SK-N-SH (cell line): ENCODE measurements around the gene LPO. TPM values are rescaled to one million over a fixed set of nuclear protein-coding genes. Genes with fewer than 3 reads are reported as not detected.

Source experiments
- CTCF ChIA-PET: fragments of 300-600, 350-600 bp; formaldehyde crosslinking; extraction: SDS; loops from one replicate; lab custom pipeline; 2021; lab: Yijun Ruan, JAX
- POLR2A ChIA-PET: fragments of 350-600 bp; sonication (Branson Sonifier 250); formaldehyde crosslinking; extraction: SDS; loops from one replicate; lab custom pipeline; 2020; ENCODE audit warnings: antibody characterized with exemption, inconsistent platforms; lab: Yijun Ruan, JAX
- DNase-seq: peaks from one replicate; pipeline ENCODE4 v3.0.0; 2012
- H2AFZ ChIP-seq: fragments of 200-600 bp; sonication (generic); 2 replicates; pipeline ENCODE4 v1.8.1; 2016; ENCODE audit warnings: antibody characterized with exemption, mild to moderate bottlenecking, low read depth
- H3F3A ChIP-seq: fragments of 200-600 bp; sonication (generic); replicated peaks from 2 replicates; pipeline ENCODE3; 2016; ENCODE audit warnings: antibody characterized with exemption, mild to moderate bottlenecking; ENCODE audit not compliant: insufficient read depth
- H3K27ac ChIP-seq, 2 experiments: fragments of 200-500 bp in 1 of 2; fragments of 200-600 bp in 1 of 2; sonication (Bioruptor generic) in 1 of 2; sonication (generic), shearing (Covaris generic) in 1 of 2; 2 replicates each; pipeline versions ENCODE4 v1.5.1 to v1.6.1; 2014 to 2016; ENCODE audit warnings: low read depth in 2 of 2, inconsistent platforms in 1 of 2, low read length in 1 of 2, mild to moderate bottlenecking in 1 of 2, mixed read lengths in 1 of 2
- H3K27me3 ChIP-seq: fragments of 200-600 bp; sonication (generic), shearing (Covaris generic); 2 replicates; pipeline ENCODE4 v1.6.1; 2016; ENCODE audit warnings: mixed run types; ENCODE audit not compliant: insufficient read depth
- H3K36me3 ChIP-seq, 2 experiments: fragments of 200-500 bp in 1 of 2; fragments of 200-600 bp in 1 of 2; sonication (Bioruptor generic) in 1 of 2; sonication (generic) in 1 of 2; replicated peaks in 1 of 2; 2 replicates each; pipeline versions ENCODE3 to v1.5.1; 2014 to 2016; ENCODE audit warnings: low read length in 1 of 2, mild to moderate bottlenecking in 1 of 2; ENCODE audit not compliant: insufficient read depth in 2 of 2, control insufficient read depth in 1 of 2
- H3K4me1 ChIP-seq, 2 experiments: fragments of 200-500 bp in 1 of 2; fragments of 200-600 bp in 1 of 2; sonication (Bioruptor generic) in 1 of 2; sonication (generic), shearing (Covaris generic) in 1 of 2; 2 replicates each; pipeline versions ENCODE4 v1.5.1 to v1.6.1; 2014 to 2016; ENCODE audit warnings: low read depth in 1 of 2, low read length in 1 of 2, mixed run types in 1 of 2; ENCODE audit not compliant: insufficient read depth in 2 of 2, control insufficient read depth in 1 of 2
- H3K4me2 ChIP-seq: fragments of 200-600 bp; sonication (generic), shearing (Covaris generic); 2 replicates; pipeline ENCODE4 v1.6.1; 2017; ENCODE audit warnings: mixed run types
- H3K4me3 ChIP-seq, 2 experiments: fragments of 200-500 bp in 1 of 2; fragments of 200-600 bp in 1 of 2; sonication (Bioruptor generic) in 1 of 2; sonication (generic), shearing (Covaris generic) in 1 of 2; 2 replicates each; pipeline versions ENCODE4 v1.5.1 to v1.8.1; 2014 to 2016; ENCODE audit warnings: low read depth in 2 of 2, inconsistent platforms in 1 of 2, low read length in 1 of 2, mild to moderate bottlenecking in 1 of 2, mixed read lengths in 1 of 2, moderate library complexity in 1 of 2
- H3K79me2 ChIP-seq: fragments of 200-600 bp; sonication (generic); 2 replicates; pipeline ENCODE4 v1.8.1; 2017; ENCODE audit warnings: mild to moderate bottlenecking; ENCODE audit not compliant: insufficient read depth
- H3K9ac ChIP-seq: fragments of 200-600 bp; sonication (generic); 2 replicates; pipeline ENCODE4 v1.6.1; 2017; ENCODE audit warnings: mixed run types
- H3K9me2 ChIP-seq: fragments of 200-600 bp; sonication (generic); 2 replicates; pipeline ENCODE4 v1.6.1; 2017; ENCODE audit warnings: mixed run types
- H3K9me3 ChIP-seq: fragments of 200-600 bp; sonication (generic); 2 replicates; pipeline ENCODE4 v1.6.1; 2017; ENCODE audit warnings: mixed run types, mild to moderate bottlenecking, moderate library complexity
- H4K20me1 ChIP-seq: fragments of 200-600 bp; sonication (generic); 2 replicates; pipeline ENCODE4 v1.6.1; 2017; ENCODE audit warnings: mild to moderate bottlenecking, mixed run types; ENCODE audit not compliant: insufficient read depth
- FOXJ3 ChIP-seq: sonication (generic); formaldehyde crosslinking; IDR thresholded peaks from 2 replicates; pipeline ENCODE4 v1.5.1; 2020; ENCODE audit warnings: mild to moderate bottlenecking, missing genetic modification reagents
- JUND ChIP-seq: IDR thresholded peaks from 2 replicates; pipeline ENCODE4 v1.4.0; 2012
- NRF1 ChIP-seq: IDR thresholded peaks from 2 replicates; pipeline ENCODE4 v1.6.1; 2012; ENCODE audit warnings: low read depth, mild to moderate bottlenecking, low read length
- RFX5 ChIP-seq: IDR thresholded peaks from 2 replicates; pipeline ENCODE4 v1.6.1; 2012; ENCODE audit warnings: mild to moderate bottlenecking, improper control_type of control experiment, low read length
- RXRA ChIP-seq: IDR thresholded peaks from 2 replicates; pipeline ENCODE4 v1.4.0; 2012; ENCODE audit warnings: low read depth, mild to moderate bottlenecking, borderline replicate concordance
- SIN3A ChIP-seq: IDR thresholded peaks from 2 replicates; pipeline ENCODE4 v1.6.1; 2012; ENCODE audit warnings: low read depth, mild to moderate bottlenecking, low read length, moderate library complexity, borderline replicate concordance
- TCF12 ChIP-seq: IDR thresholded peaks from 2 replicates; pipeline ENCODE4 v1.4.0; 2012
- WGBS: methylation state at CpG from one replicate; pipeline ENCODE4 v1.1.6; 2017; ENCODE audit warnings: low lambda C conversion rate; 5-methylcytosine and 5-hydroxymethylcytosine counted together
- polyA plus RNA-seq, 3 experiments: library from polyadenylated mRNA; depleted of rRNA; stranded (reverse); fragments of >200 nt; gene quantifications; 2 replicates each; pipeline ENCODE4 v1.2.3, GENCODE V29; 2012
- TF ChIP-seq, protein P1 (sequence below): fragments of 150-350 bp; IDR thresholded peaks from 2 replicates; pipeline ENCODE4 v1.6.1; 2017; ENCODE audit warnings: antibody characterized with exemption, low read length, low read depth, borderline replicate concordance
- TF ChIP-seq, protein P2 (sequence below): IDR thresholded peaks from 2 replicates; pipeline ENCODE4; 2012
- TF ChIP-seq, protein P3 (sequence below): IDR thresholded peaks from 2 replicates; pipeline ENCODE4 v1.6.1; 2012; ENCODE audit warnings: mild to moderate bottlenecking, low read depth, low read length, moderate library complexity

The LPO gene
- polyA plus RNA-seq, 1 of the 3 experiments (the other 2 are of a cell fraction): not detected

DNA sequence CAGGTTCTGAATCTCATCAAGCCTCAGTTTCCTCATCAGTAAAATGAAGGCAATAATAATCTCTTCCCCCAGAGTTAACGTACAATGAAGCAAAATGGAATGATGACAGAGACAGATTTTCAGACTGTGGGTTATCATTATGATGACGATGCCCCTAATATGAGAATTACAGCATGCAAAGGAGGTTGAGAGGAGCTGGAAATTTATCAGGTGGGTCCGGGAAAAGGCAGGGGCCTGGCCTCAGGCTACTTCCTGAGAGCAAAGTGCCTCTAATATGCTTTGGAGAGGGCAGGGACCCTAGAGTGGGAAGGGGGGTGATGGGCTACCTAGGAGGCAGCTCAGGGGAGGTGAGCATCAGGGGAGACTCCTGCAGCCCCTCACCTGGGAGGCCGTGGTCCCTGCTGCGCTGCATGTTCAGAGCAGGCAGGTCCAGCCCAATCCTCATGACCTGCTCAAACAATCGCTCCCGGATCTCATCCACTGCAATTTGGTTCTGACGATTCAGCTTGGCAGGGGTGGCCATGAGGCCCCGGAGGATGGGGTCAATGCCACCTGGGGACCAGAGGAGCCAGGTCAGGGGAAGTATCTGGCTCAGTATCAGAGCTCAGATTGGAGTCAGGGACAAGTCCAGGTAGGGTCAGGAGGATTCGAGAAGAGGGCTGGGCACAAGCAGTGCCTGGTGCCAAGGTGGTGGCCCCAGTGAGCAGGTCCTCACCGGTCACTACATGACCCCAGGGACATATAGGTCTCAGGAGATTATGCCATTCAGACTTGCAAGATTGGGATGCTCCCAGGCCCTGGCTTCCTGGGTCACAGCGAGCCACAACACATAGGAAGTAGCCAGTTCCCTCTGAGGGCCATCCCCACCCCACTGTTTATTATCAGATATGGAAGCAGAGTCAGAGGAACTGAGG, 34.2 kb downstream of the LPO start:
- peaks cover 28% of the 10 kb centered on the region for H3K27me3 ChIP-seq
- no peaks in the 10 kb centered on the region for H4K20me1 ChIP-seq
- no peak for TF ChIP-seq NRF1
- no peak for TF ChIP-seq RFX5
- TF ChIP-seq TCF12: no peak
- TF ChIP-seq, protein P1, sequence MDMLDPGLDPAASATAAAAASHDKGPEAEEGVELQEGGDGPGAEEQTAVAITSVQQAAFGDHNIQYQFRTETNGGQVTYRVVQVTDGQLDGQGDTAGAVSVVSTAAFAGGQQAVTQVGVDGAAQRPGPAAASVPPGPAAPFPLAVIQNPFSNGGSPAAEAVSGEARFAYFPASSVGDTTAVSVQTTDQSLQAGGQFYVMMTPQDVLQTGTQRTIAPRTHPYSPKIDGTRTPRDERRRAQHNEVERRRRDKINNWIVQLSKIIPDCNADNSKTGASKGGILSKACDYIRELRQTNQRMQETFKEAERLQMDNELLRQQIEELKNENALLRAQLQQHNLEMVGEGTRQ: no peak
- TF ChIP-seq SIN3A: no peak
- no peak for TF ChIP-seq JUND
- no peak for TF ChIP-seq FOXJ3 (CRISPR knock-in tag)
- no peak for TF ChIP-seq RXRA
- TF ChIP-seq, protein P2, sequence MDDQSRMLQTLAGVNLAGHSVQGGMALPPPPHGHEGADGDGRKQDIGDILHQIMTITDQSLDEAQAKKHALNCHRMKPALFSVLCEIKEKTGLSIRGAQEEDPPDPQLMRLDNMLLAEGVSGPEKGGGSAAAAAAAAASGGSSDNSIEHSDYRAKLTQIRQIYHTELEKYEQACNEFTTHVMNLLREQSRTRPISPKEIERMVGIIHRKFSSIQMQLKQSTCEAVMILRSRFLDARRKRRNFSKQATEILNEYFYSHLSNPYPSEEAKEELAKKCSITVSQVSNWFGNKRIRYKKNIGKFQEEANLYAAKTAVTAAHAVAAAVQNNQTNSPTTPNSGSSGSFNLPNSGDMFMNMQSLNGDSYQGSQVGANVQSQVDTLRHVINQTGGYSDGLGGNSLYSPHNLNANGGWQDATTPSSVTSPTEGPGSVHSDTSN: no peak
- TF ChIP-seq, protein P3, sequence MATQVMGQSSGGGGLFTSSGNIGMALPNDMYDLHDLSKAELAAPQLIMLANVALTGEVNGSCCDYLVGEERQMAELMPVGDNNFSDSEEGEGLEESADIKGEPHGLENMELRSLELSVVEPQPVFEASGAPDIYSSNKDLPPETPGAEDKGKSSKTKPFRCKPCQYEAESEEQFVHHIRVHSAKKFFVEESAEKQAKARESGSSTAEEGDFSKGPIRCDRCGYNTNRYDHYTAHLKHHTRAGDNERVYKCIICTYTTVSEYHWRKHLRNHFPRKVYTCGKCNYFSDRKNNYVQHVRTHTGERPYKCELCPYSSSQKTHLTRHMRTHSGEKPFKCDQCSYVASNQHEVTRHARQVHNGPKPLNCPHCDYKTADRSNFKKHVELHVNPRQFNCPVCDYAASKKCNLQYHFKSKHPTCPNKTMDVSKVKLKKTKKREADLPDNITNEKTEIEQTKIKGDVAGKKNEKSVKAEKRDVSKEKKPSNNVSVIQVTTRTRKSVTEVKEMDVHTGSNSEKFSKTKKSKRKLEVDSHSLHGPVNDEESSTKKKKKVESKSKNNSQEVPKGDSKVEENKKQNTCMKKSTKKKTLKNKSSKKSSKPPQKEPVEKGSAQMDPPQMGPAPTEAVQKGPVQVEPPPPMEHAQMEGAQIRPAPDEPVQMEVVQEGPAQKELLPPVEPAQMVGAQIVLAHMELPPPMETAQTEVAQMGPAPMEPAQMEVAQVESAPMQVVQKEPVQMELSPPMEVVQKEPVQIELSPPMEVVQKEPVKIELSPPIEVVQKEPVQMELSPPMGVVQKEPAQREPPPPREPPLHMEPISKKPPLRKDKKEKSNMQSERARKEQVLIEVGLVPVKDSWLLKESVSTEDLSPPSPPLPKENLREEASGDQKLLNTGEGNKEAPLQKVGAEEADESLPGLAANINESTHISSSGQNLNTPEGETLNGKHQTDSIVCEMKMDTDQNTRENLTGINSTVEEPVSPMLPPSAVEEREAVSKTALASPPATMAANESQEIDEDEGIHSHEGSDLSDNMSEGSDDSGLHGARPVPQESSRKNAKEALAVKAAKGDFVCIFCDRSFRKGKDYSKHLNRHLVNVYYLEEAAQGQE: no peak
- TF ChIP-seq, all 33 proteins: peak for 0
- no peak overlapping the region for H3K27ac ChIP-seq
- no peaks in the 10 kb centered on the region for H3K36me3 ChIP-seq
- no peaks in the 10 kb centered on the region for H3K79me2 ChIP-seq
- no peaks in the 10 kb centered on the region for H3F3A ChIP-seq
- peak; percentile 25 for DNase-seq
- H3K9me2 ChIP-seq: no peaks in the 10 kb centered on the region
- H3K4me2 ChIP-seq: no peak overlapping the region
- H3K9me3 ChIP-seq: no peaks in the 10 kb centered on the region
- no peak overlapping the region for H2AFZ ChIP-seq
- CTCF ChIA-PET: interaction anchor here (1.3 to 2.2 kb wide), 3 partner anchors 24 to 134 kb away, joined by 3 to 19 read pairs (median 6); no protein-coding TSS in a partner anchor
- POLR2A ChIA-PET: no interaction called here
- WGBS: 34% methylated on average over 12 of the region's 12 CpGs
- H3K4me3 ChIP-seq: no peak overlapping the region
- no peak overlapping the region for H3K9ac ChIP-seq
- no peaks in the 10 kb centered on the region for H3K4me1 ChIP-seq
